ENCODE measurements around the gene HDAC7. TPM values are rescaled to one million over a fixed set of nuclear protein-coding genes. Genes with fewer than 3 reads are reported as not detected.

Gene HDAC7
- total RNA-seq, 6 experiments from 2014 or later = 104 to 120 (median 108) TPM

- H3K27me3 Mint-ChIP-seq (ENCODE audit: insufficient read depth) = peaks cover 30% of the 10 kb centered on the region
- H3K27ac Mint-ChIP-seq = peak overlapping the region; percentile 48; the same call in 1 of the 2 replicates
- H3K4me3 Mint-ChIP-seq = no peak overlapping the region
- no peak for TF ChIP-seq CTCF (IDR thresholded peaks at IDR 0.05)
- no peaks in the 10 kb centered on the region for H3K9me3 Mint-ChIP-seq
- peaks cover 41% of the 10 kb centered on the region for H3K4me1 Mint-ChIP-seq (ENCODE audit: low read depth)
- H3K36me3 Mint-ChIP-seq (ENCODE audit: low read depth) = peaks cover 9% of the 10 kb centered on the region
- DNase-seq = no peak
Observed at GRCh38 chr12:47779943-47780504, 39.7 kb downstream of the HDAC7 start.

GRCh38 chr12:47779301-47779942 lies 40.3 kb downstream of the HDAC7 start:
- Mint-ChIP-seq H3K4me3 (no peak overlapping the region), H3K27ac (peak overlapping the region; percentile 48), H3K9me3 (no peaks in the 10 kb centered on the region), H3K36me3 (ENCODE audit: low read depth) (peaks cover 5% of the 10 kb centered on the region; the same call in 1 of the 2 replicates), H3K27me3 (ENCODE audit: insufficient read depth) (peaks cover 30% of the 10 kb centered on the region), H3K4me1 (ENCODE audit: low read depth) (peaks cover 47% of the 10 kb centered on the region)
- peak; percentile 99 for TF ChIP-seq CTCF (IDR thresholded peaks at IDR 0.05)
- peak; percentile 82 for DNase-seq

GRCh38 chr12:47778881-47779280 lies 40.8 kb downstream of the HDAC7 start:
- no peak for TF ChIP-seq CTCF (IDR thresholded peaks at IDR 0.05)
- Mint-ChIP-seq H3K4me3 (no peak overlapping the region), H3K36me3 (ENCODE audit: low read depth) (peaks cover 5% of the 10 kb centered on the region; the same call in 1 of the 2 replicates), H3K27me3 (ENCODE audit: insufficient read depth) (peaks cover 30% of the 10 kb centered on the region), H3K4me1 (ENCODE audit: low read depth) (peaks cover 52% of the 10 kb centered on the region), H3K9me3 (no peaks in the 10 kb centered on the region), H3K27ac (no peak overlapping the region)
- DNase-seq = no peak

- Mint-ChIP-seq H3K27me3 (ENCODE audit: insufficient read depth) (peaks cover 29% of the 10 kb centered on the region), H3K36me3 (ENCODE audit: low read depth) (peaks cover 5% of the 10 kb centered on the region; the same call in 1 of the 2 replicates), H3K9me3 (no peaks in the 10 kb centered on the region), H3K27ac (peak overlapping the region; percentile 96), H3K4me3 (no peak overlapping the region; the same call in 1 of the 2 replicates), H3K4me1 (ENCODE audit: low read depth) (peaks cover 55% of the 10 kb centered on the region)
- no peak for TF ChIP-seq CTCF (IDR thresholded peaks at IDR 0.05)
- no peak for DNase-seq
Observed at GRCh38 chr12:47777741-47778558, 41.8 kb downstream of the HDAC7 start.

GRCh38 chr12:47777151-47777550 lies 42.6 kb downstream of the HDAC7 start:
- Mint-ChIP-seq H3K4me1 (ENCODE audit: low read depth) (peaks cover 60% of the 10 kb centered on the region), H3K27ac (peak overlapping the region; percentile 96)

More at GRCh38 chr12:47777151-47777550, 42.6 kb downstream of the HDAC7 start:
- no peak for DNase-seq
- Mint-ChIP-seq H3K27me3 (ENCODE audit: insufficient read depth) (peaks cover 27% of the 10 kb centered on the region), H3K4me3 (no peak overlapping the region), H3K9me3 (no peaks in the 10 kb centered on the region), H3K36me3 (ENCODE audit: low read depth) (peaks cover 5% of the 10 kb centered on the region; the same call in 1 of the 2 replicates)
- TF ChIP-seq CTCF (IDR thresholded peaks at IDR 0.05) = no peak

Data from HFFc6 (cell line).